Uterus (tissue), 2 donors: ENCODE measurements around the gene IRF7.

Source experiments
- POLR2A ChIP-seq, 2 donors: fragments of 450-650 bp; IDR thresholded peaks; one replicate each; pipeline ENCODE4 v1.6.1; 2016; ENCODE audit warnings: antibody characterized with exemption in 2 of 2, mild to moderate bottlenecking in 1 of 2, moderate library complexity in 1 of 2
- TF ChIP-seq, protein P1 (sequence below), 4 experiments: fragments of 200-600 bp in 2 of 4; fragments of 450-650 bp in 2 of 4; sonication (generic) in 2 of 4; IDR thresholded peaks; one replicate each; pipeline ENCODE4 v1.5.1; 2016 to 2019; ENCODE audit warnings: antibody characterized with exemption in 4 of 4, mild to moderate bottlenecking in 2 of 4, moderate library complexity in 1 of 4

DNA sequence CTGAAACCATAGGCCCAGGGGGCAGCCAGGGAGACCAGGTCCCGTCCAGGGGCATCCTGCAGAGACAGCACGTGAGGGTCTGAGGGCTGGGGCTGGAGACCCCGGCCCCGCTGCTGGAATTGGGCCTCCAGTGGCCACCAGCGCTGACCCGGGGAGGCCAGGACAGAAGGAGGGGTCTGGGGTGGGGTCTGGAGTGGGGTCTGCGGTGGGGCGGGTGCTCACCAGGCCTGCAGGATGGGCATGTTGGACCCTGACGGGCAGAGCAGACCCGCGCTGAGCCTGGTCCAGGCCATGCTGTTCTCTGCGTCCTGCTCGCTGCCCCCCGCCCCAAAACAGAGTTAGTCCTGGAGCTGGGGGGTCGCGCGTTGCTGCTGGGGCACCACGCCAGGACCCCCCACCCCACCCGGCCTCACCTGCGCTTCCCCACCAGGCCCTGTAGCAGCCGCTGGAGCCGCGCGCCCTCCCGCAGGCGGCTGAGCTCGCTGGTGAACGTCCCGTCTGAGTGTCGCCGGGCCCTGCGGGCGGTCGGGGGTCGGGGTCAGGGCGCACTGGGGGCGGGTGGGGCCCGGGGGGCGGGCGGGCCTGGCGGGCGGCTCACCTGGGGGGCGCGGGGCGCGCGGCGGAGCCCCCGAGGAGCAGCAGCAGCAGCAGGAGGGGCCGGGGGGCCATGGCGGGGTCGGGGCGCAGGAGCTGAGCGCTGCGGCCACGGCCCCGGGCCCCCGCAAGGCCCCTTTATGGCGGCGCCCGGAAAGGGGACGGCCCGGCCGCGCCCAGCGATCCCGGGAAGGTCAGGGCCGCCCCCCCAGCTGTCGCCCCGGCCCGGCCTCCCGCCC lies 10.9 kb upstream of the IRF7 start, which contains the start of gene SCT:
- TF ChIP-seq, protein P1, sequence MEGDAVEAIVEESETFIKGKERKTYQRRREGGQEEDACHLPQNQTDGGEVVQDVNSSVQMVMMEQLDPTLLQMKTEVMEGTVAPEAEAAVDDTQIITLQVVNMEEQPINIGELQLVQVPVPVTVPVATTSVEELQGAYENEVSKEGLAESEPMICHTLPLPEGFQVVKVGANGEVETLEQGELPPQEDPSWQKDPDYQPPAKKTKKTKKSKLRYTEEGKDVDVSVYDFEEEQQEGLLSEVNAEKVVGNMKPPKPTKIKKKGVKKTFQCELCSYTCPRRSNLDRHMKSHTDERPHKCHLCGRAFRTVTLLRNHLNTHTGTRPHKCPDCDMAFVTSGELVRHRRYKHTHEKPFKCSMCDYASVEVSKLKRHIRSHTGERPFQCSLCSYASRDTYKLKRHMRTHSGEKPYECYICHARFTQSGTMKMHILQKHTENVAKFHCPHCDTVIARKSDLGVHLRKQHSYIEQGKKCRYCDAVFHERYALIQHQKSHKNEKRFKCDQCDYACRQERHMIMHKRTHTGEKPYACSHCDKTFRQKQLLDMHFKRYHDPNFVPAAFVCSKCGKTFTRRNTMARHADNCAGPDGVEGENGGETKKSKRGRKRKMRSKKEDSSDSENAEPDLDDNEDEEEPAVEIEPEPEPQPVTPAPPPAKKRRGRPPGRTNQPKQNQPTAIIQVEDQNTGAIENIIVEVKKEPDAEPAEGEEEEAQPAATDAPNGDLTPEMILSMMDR (IDR thresholded peaks at IDR 0.05), result no peak
- TF ChIP-seq POLR2A (IDR thresholded peaks at IDR 0.05), result no peak
